Esophagus muscularis mucosa (tissue), 4 donors: ENCODE results near the gene PEAK3. TPM values are rescaled to one million over a fixed set of nuclear protein-coding genes. Genes with fewer than 3 reads are reported as not detected.
A peak's percentile ranks its signal among the peaks of the same experiment; 100 is the strongest.

Experiments used
- DNase-seq: peaks from one replicate; pipeline ENCODE4 v3.0.0-alpha.2; 2017; ENCODE audit errors: extremely low spot score
- H3K27ac ChIP-seq, 4 donors: fragments of 200-600 bp; sonication (generic); replicated peaks in 1 of 4; 1 replicate in 3 of 4; 2 replicates in 1 of 4; pipeline ENCODE4 v1.5.1; 2016 to 2019; ENCODE audit warnings: mild to moderate bottlenecking in 1 of 4
- H3K27me3 ChIP-seq, 4 donors: fragments of 200-600 bp; sonication (generic); one replicate each; pipeline versions ENCODE4 v1.5.1 to v1.6.0; 2016 to 2019
- H3K36me3 ChIP-seq, 4 donors: fragments of 200-600 bp; sonication (generic); one replicate each; pipeline ENCODE4 v1.5.1; 2016 to 2019
- H3K4me1 ChIP-seq, 4 donors: fragments of 200-600 bp; sonication (generic); one replicate each; pipeline ENCODE4 v1.5.1; 2016 to 2019
- H3K4me3 ChIP-seq, 4 donors: fragments of 200-600 bp; sonication (generic); 1 replicate in 2 of 4; 2 replicates in 2 of 4; pipeline ENCODE4 v1.5.1; 2016 to 2019; ENCODE audit warnings: mild to moderate bottlenecking in 4 of 4, moderate library complexity in 1 of 4
- H3K9me3 ChIP-seq, 4 donors: fragments of 200-600 bp; sonication (generic); 1 replicate in 3 of 4; 2 replicates in 1 of 4; pipeline ENCODE4 v1.5.1; 2016 to 2019
- CTCF ChIP-seq, 3 experiments: fragments of 200-600 bp in 2 of 3; fragments of 450-650 bp in 1 of 3; sonication (generic) in 2 of 3; IDR thresholded peaks; one replicate each; pipeline ENCODE4 v1.5.1; 2017 to 2019; ENCODE audit warnings: antibody characterized with exemption in 3 of 3, mild to moderate bottlenecking in 2 of 3, moderate library complexity in 1 of 3
- EP300 ChIP-seq: sonication (generic); formaldehyde crosslinking; IDR thresholded peaks from one replicate; pipeline ENCODE4 v1.6.1; 2017; ENCODE audit warnings: antibody characterized with exemption
- POLR2A ChIP-seq: fragments of 450-650 bp; IDR thresholded peaks from one replicate; pipeline ENCODE4 v1.6.1; 2017; ENCODE audit warnings: antibody characterized with exemption, moderate library complexity, mild to moderate bottlenecking, low read depth
- POLR2AphosphoS5 ChIP-seq, 2 donors: sonication (generic); formaldehyde crosslinking; IDR thresholded peaks; one replicate each; pipeline ENCODE4 v1.6.1; 2017; ENCODE audit warnings: antibody characterized with exemption in 2 of 2
- WGBS: methylation state at CpG from one replicate; pipeline ENCODE4 v1.1.5; 2018; 5-methylcytosine and 5-hydroxymethylcytosine counted together
- intact Hi-C: fragments of 100-400 bp; cut with DNase I; formaldehyde crosslinking; loops from one replicate; pipeline ENCODE4 v1.15.1; 2023
- total RNA-seq, 4 donors: library from RNA; depleted of rRNA; stranded (reverse); fragments of >200 nt; gene quantifications; one replicate each; pipeline versions ENCODE4 v1.1.0 to v1.2.1, GENCODE V29; 2016

Gene PEAK3
- total RNA-seq, 4 donors from 2014 or later, result 0.78 to 2.3 (median 1.3) TPM

DNA sequence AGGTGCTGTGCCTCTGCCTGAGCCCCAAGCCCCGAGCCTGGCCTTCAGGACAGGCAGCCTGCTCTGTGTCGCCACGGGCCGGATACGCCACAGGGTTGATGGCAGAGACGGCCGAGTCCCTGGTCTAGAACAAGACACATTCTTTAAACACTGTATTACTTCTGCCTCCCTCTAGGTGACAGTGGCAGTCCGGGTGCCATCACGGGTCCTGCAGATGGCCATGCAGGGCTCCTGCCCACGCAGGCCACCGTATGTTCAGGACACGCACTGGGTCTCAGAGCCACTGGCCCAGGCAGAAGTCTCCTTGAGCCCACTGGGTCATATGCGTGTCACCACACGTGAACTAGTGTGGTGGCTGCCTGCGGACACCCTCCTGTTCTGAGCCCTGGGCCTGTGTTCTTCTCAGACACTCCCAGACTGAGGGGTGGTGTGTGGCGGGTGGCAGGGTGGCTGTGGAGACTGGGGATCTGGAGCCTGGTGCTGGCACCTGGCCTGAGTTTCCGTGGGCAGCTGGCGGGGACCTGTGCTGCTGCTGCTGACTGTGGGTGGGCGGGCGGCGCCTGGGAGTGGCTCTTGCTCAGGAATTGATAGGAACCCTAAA lies 50.3 kb downstream of the PEAK3 start:
- TF ChIP-seq POLR2A (no peak), CTCF (IDR thresholded peaks at IDR 0.05) (no peak), EP300 (no peak), POLR2AphosphoS5 (IDR thresholded peaks at IDR 0.05) (no peak)
- H3K27me3 ChIP-seq, result no peaks in the 10 kb centered on the region
- no peak overlapping the region for H3K4me3 ChIP-seq
- H3K27ac ChIP-seq, result peak overlapping the region in 3 of 4 donors; percentile 7 to 40 (median 36)
- H3K9me3 ChIP-seq, result no peaks in the 10 kb centered on the region
- peaks cover 34 to 78% (median 74%) of the 10 kb centered on the region in 4 donors for H3K36me3 ChIP-seq
- H3K4me1 ChIP-seq, result peaks cover 22 to 50% (median 34%) of the 10 kb centered on the region in 4 donors
- intact Hi-C loops, result no loop called here
- WGBS, result 81% methylated on average over 7 of the region's 21 CpGs
- no peak for DNase-seq

- Histone ChIP-seq H3K4me3 (no peak overlapping the region), H3K27me3 (no peaks in the 10 kb centered on the region), H3K9me3 (no peaks in the 10 kb centered on the region), H3K36me3 (peaks cover 41 to 86% (median 81%) of the 10 kb centered on the region in 4 donors), H3K27ac (peak overlapping the region in 3 of 4 donors; percentile 7 to 40 (median 36)), H3K4me1 (peaks cover 22 to 50% (median 34%) of the 10 kb centered on the region in 4 donors)
- TF ChIP-seq CTCF (IDR thresholded peaks at IDR 0.05) (no peak), EP300 (no peak), POLR2AphosphoS5 (IDR thresholded peaks at IDR 0.05) (no peak), POLR2A (no peak)
- no peak for DNase-seq
- intact Hi-C loops, result no loop called here
- 70% methylated on average over 8 of the region's 12 CpGs for WGBS
These were observed 51.0 kb downstream of the PEAK3 start for GRCh38 chr19:2230807-2231533.

DNA sequence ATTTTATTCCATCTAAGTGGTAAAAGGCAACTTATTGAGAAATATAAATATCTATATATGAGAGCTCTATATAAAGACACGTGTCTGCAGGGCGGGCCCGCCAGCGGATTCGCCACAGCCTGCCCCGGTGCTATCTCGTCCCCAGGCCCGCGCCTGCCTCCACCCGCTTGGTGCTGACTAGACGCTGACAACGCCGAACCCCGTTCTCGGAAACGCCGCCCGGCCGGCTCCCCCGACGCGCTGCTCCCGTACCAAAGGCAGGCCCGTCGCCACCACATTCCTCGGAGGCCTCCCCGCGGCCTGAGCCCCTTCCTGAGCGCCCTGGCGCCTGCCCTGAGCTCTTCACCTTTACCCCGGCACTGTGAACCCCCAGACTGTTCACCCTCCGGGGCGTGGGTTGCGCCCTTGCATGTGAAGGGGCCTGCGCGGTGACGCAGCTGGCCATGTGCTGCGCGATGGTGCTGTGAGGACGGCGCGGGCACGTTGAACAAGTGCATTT lies 51.9 kb downstream of the PEAK3 start:
- Histone ChIP-seq H3K27ac (no peak overlapping the region), H3K27me3 (no peaks in the 10 kb centered on the region), H3K36me3 (peaks cover 48 to 94% (median 90%) of the 10 kb centered on the region in 4 donors), H3K4me3 (no peak overlapping the region), H3K9me3 (no peaks in the 10 kb centered on the region), H3K4me1 (peaks cover 17 to 44% (median 30%) of the 10 kb centered on the region in 4 donors)
- WGBS, result 92% methylated on average over 40 of the region's 43 CpGs
- intact Hi-C loops, result no loop called here
- TF ChIP-seq POLR2A (no peak), EP300 (no peak), CTCF (IDR thresholded peaks at IDR 0.05) (no peak), POLR2AphosphoS5 (IDR thresholded peaks at IDR 0.05) (no peak)
- DNase-seq, result no peak

DNA sequence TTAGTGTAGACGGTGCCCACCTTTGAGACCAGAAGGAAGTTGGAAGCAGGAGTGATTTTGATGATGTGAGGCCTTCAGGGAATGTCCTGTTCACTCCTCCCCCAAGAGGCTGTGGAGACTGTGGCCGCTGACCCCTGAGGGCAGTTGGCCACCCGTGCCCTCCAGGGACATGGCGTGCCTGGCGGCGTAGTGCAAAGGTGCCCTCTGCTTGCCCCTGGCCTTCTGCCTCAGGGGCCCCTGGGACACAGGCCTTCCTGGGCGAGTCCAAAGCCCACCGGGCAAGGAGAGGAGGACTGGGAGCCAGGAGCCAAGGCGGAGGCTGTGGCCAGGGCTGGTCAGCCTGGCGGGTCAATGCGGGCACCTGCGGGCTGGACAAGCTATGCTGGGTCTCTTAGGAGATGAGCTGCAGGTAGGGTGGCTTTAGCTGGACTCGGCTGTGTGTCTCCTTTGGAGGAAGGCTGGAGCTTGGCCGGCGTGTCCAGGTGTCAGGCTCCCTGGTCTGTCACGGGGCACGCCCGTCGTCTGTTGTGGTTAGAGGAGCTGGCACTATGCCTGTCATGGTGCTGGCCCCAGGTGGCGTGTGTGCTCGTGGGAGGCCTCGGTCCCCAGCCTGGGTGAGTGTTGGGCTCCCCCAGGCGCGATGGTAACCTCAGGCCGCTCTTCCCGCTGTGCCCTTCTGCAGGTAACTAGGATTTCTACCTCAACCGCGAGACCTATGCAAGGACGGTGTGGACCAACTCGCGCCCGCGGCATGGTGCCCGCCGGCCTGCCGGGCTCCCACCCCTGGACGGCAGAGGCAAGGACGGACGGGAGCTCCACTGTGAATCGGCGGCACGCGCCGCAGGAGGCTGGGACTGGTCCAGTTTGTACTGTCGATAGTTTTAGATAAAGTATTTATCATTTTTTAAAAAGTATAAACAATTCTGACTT lies 52.6 kb downstream of the PEAK3 start:
- no peak for TF ChIP-seq POLR2AphosphoS5 (IDR thresholded peaks at IDR 0.05)
- no peak for TF ChIP-seq POLR2A
- TF ChIP-seq EP300, result no peak
- TF ChIP-seq CTCF (IDR thresholded peaks at IDR 0.05), result no peak
- WGBS, result 94% methylated on average over 28 of the region's 45 CpGs
- Histone ChIP-seq H3K27me3 (no peaks in the 10 kb centered on the region), H3K9me3 (no peaks in the 10 kb centered on the region), H3K36me3 (peaks cover 48 to 100% (median 96%) of the 10 kb centered on the region in 4 donors), H3K27ac (no peak overlapping the region), H3K4me3 (no peak overlapping the region), H3K4me1 (peaks cover 10 to 37% (median 23%) of the 10 kb centered on the region in 4 donors)
- intact Hi-C loops, result no loop called here
- no peak for DNase-seq
